H1 (cell line): Measurements from ENCODE around the gene PLCL1. TPM values are rescaled to one million over a fixed set of nuclear protein-coding genes. Genes with fewer than 3 reads are reported as not detected.

Experiments
- CTCF ChIA-PET: fragments of 300-600 bp; sonication (Branson Sonifier 250); formaldehyde crosslinking; loops from one replicate; lab custom pipeline; 2021; ENCODE audit not compliant: partially characterized antibody; lab: Charles Lee
- POLR2A ChIA-PET: fragments of 300-600 bp; sonication (Branson Sonifier 250); formaldehyde crosslinking; loops from one replicate; lab custom pipeline; 2021; ENCODE audit warnings: inconsistent platforms; ENCODE audit not compliant: partially characterized antibody; lab: Charles Lee
- DNase-seq, 2 experiments: peaks; one replicate each; pipeline versions ENCODE4 v3.0.0 to v3.0.0-alpha.2; 2010 to 2022; ENCODE audit warnings: low spot score in 2 of 2, low read depth in 1 of 2, mixed read lengths in 1 of 2
- FAIRE-seq: peaks from 2 replicates; lab custom pipeline; 2011; peaks lifted over from hg19 to GRCh38; lab: Jason Lieb, UNC
- H2AFZ ChIP-seq: 2 replicates; pipeline ENCODE4 v1.8.1; 2012; ENCODE audit warnings: low read length, inconsistent platforms
- H2AK5ac ChIP-seq: 2 replicates; pipeline ENCODE4 v1.6.1; 2013; ENCODE audit warnings: low read depth, low read length
- H2BK120ac ChIP-seq: replicated peaks from 2 replicates; pipeline ENCODE3; 2013; ENCODE audit warnings: low read depth, low read length, inconsistent platforms
- H2BK12ac ChIP-seq: 2 replicates; pipeline ENCODE4 v1.6.1; 2013; ENCODE audit warnings: low read depth, low read length
- H2BK15ac ChIP-seq: 2 replicates; pipeline ENCODE4 v1.6.1; 2013; ENCODE audit warnings: low read length
- H2BK20ac ChIP-seq: 2 replicates; pipeline ENCODE4 v1.6.1; 2013; ENCODE audit warnings: low read length
- H2BK5ac ChIP-seq: 2 replicates; pipeline ENCODE4 v1.6.1; 2013; ENCODE audit warnings: low read depth, low read length
- H3K14ac ChIP-seq: 2 replicates; pipeline ENCODE4 v1.6.1; 2013; ENCODE audit warnings: inconsistent platforms; ENCODE audit not compliant: insufficient read length
- H3K18ac ChIP-seq: 2 replicates; pipeline ENCODE4 v1.6.1; 2013; ENCODE audit warnings: low read length; ENCODE audit errors: extremely low read depth
- H3K23ac ChIP-seq: 2 replicates; pipeline ENCODE4 v1.6.1; 2013; ENCODE audit warnings: inconsistent platforms; ENCODE audit not compliant: insufficient read length
- H3K23me2 ChIP-seq: 2 replicates; pipeline ENCODE4 v1.6.1; 2013; ENCODE audit warnings: low read depth, low read length
- H3K27ac ChIP-seq: 2 replicates; pipeline ENCODE4 v1.6.1; 2011; ENCODE audit warnings: low read depth, low read length, inconsistent platforms
- H3K27me3 ChIP-seq, 4 experiments: replicated peaks in 1 of 4; 1 replicate in 1 of 4; 2 replicates in 3 of 4; pipeline versions ENCODE4 v1.6.1 to v1.8.1; 2011 to 2013; ENCODE audit warnings: low read length in 3 of 4, mild to moderate bottlenecking in 3 of 4, inconsistent platforms in 2 of 4, mixed read lengths in 2 of 4, moderate library complexity in 1 of 4; ENCODE audit not compliant: control insufficient read depth in 3 of 4, insufficient read depth in 3 of 4; ENCODE audit errors: extremely low read depth in 1 of 4
- H3K36me3 ChIP-seq, 4 experiments: 2 replicates each; pipeline versions ENCODE4 v1.6.1 to v1.8.1; 2011 to 2013; ENCODE audit warnings: mild to moderate bottlenecking in 4 of 4, low read length in 3 of 4, moderate library complexity in 2 of 4, control low read depth in 1 of 4, inconsistent platforms in 1 of 4; ENCODE audit not compliant: insufficient read depth in 4 of 4, control insufficient read depth in 2 of 4
- H3K4ac ChIP-seq: replicated peaks from 2 replicates; pipeline ENCODE3; 2013; ENCODE audit warnings: low read length, low read depth, mixed read lengths, inconsistent platforms; ENCODE audit not compliant: insufficient read length
- H3K4me1 ChIP-seq, 4 experiments: replicated peaks in 1 of 4; 1 replicate in 1 of 4; 2 replicates in 3 of 4; pipeline versions ENCODE4 v1.6.1 to v1.8.1; 2011 to 2013; ENCODE audit warnings: low read length in 3 of 4, inconsistent platforms in 2 of 4, mixed read lengths in 1 of 4; ENCODE audit not compliant: insufficient read depth in 4 of 4, control insufficient read depth in 3 of 4
- H3K4me2 ChIP-seq, 2 experiments: 2 replicates each; pipeline versions ENCODE4 v1.6.1 to v1.8.1; 2011 to 2013; ENCODE audit warnings: low read depth in 2 of 2, low read length in 2 of 2, control low read depth in 1 of 2, inconsistent platforms in 1 of 2, mild to moderate bottlenecking in 1 of 2; ENCODE audit not compliant: insufficient read depth in 1 of 2
- H3K4me3 ChIP-seq, 4 experiments: fragments of 200-600, 300-600 bp in 1 of 4; sonication (generic), shearing (Covaris generic), sonication (Bioruptor Twin) in 1 of 4; 2 replicates each; pipeline versions ENCODE4 v1.5.1 to v1.8.1; 2011 to 2016; ENCODE audit warnings: low read length in 4 of 4, low read depth in 3 of 4, control low read depth in 2 of 4, inconsistent platforms in 2 of 4, mild to moderate bottlenecking in 2 of 4, mixed read lengths in 1 of 4, moderate library complexity in 1 of 4; ENCODE audit not compliant: insufficient read depth in 2 of 4; ENCODE audit errors: extremely low read depth in 1 of 4
- H3K56ac ChIP-seq: replicated peaks from 2 replicates; pipeline ENCODE3; 2013; ENCODE audit warnings: low read depth, mild to moderate bottlenecking, mixed read lengths, low read length, inconsistent platforms; ENCODE audit not compliant: insufficient read length
- H3K79me1 ChIP-seq: 2 replicates; pipeline ENCODE4 v1.6.1; 2013; ENCODE audit warnings: low read depth, low read length, control low read depth
- H3K79me2 ChIP-seq, 2 experiments: 2 replicates each; pipeline versions ENCODE4 v1.6.1 to v1.8.1; 2012 to 2013; ENCODE audit warnings: low read length in 2 of 2, mild to moderate bottlenecking in 2 of 2, inconsistent platforms in 1 of 2; ENCODE audit not compliant: insufficient read depth in 2 of 2, control insufficient read depth in 1 of 2
- H3K9ac ChIP-seq, 4 experiments: replicated peaks in 1 of 4; 1 replicate in 1 of 4; 2 replicates in 3 of 4; pipeline versions ENCODE4 v1.6.1 to v1.8.1; 2011 to 2013; ENCODE audit warnings: low read depth in 3 of 4, low read length in 3 of 4, control low read depth in 2 of 4, mild to moderate bottlenecking in 2 of 4, moderate library complexity in 2 of 4, inconsistent platforms in 1 of 4; ENCODE audit errors: extremely low read depth in 1 of 4
- H3K9me3 ChIP-seq, 2 experiments: 2 replicates each; pipeline versions ENCODE4 v1.6.1 to v1.8.1; 2012 to 2013; ENCODE audit warnings: mild to moderate bottlenecking in 2 of 2, moderate library complexity in 2 of 2, control low read depth in 1 of 2, inconsistent platforms in 1 of 2, low read depth in 1 of 2, low read length in 1 of 2, mixed read lengths in 1 of 2; ENCODE audit not compliant: insufficient read depth in 2 of 2
- H4K20me1 ChIP-seq, 2 experiments: replicated peaks in 1 of 2; 2 replicates each; pipeline versions ENCODE3 to v1.8.1; 2011 to 2013; ENCODE audit warnings: inconsistent platforms in 2 of 2, low read length in 2 of 2, mild to moderate bottlenecking in 1 of 2; ENCODE audit not compliant: insufficient read depth in 2 of 2, control insufficient read depth in 1 of 2
- H4K5ac ChIP-seq: 2 replicates; pipeline ENCODE4 v1.6.1; 2013; ENCODE audit warnings: low read length, low read depth, mixed read lengths, inconsistent platforms; ENCODE audit not compliant: insufficient read length
- H4K8ac ChIP-seq: 2 replicates; pipeline ENCODE4 v1.8.0; 2013; ENCODE audit warnings: mild to moderate bottlenecking, moderate library complexity, low read length, inconsistent platforms; ENCODE audit not compliant: insufficient read depth; ENCODE audit errors: extremely low read depth
- H4K91ac ChIP-seq: replicated peaks from 2 replicates; pipeline ENCODE3; 2013; ENCODE audit warnings: low read length, mixed read lengths, inconsistent platforms; ENCODE audit not compliant: insufficient read length
- TBP ChIP-seq: IDR thresholded peaks from 2 replicates; pipeline ENCODE4 v1.6.1; 2011; ENCODE audit warnings: low read depth, low read length, improper control_type of control experiment
- WGBS, 2 experiments: shearing (Covaris generic) in 1 of 2; methylation state at CpG; one replicate each; pipeline versions ENCODE4 v1.1.6 to v1.1.7; 2013 to 2015; ENCODE audit warnings: low lambda C conversion rate in 2 of 2, mixed read lengths in 2 of 2, inconsistent platforms in 1 of 2, low coverage in 1 of 2, missing lambda C conversion rate in 1 of 2; ENCODE audit not compliant: insufficient replicate concordance in 2 of 2, insufficient coverage in 1 of 2, insufficient read length in 1 of 2; ENCODE audit errors: extremely low coverage in 1 of 2, missing lambda C conversion rate in 1 of 2; 5-methylcytosine and 5-hydroxymethylcytosine counted together
- polyA plus RNA-seq, 7 experiments: library from polyadenylated mRNA; depleted of rRNA in 3 of 7; stranded (reverse) in 5 of 7; unstranded in 2 of 7; fragments of >200 nt in 5 of 7; fragments of 200-250 nt in 2 of 7; gene quantifications; 1 replicate in 5 of 7; 2 replicates in 1 of 7; 4 replicates in 1 of 7; pipeline versions ENCODE4 v1.2.1 to v1.2.3, GENCODE V29; 2011 to 2013; ENCODE audit warnings: missing spikeins in 2 of 7, mixed read lengths in 2 of 7
- total RNA-seq: library from RNA; stranded (reverse); fragmentation: NEBNext Ultra II Directional; extraction: Animal tissue kit (Norgen Biotek cat#: 25700); gene quantifications from 2 replicates; pipeline ENCODE4 v1.2.1, GENCODE V29; 2021
- TF ChIP-seq, protein P1 (sequence below): IDR thresholded peaks from 2 replicates; pipeline ENCODE4 v1.6.1; 2012; ENCODE audit warnings: inconsistent platforms

The PLCL1 gene
- total and polyA plus RNA-seq, 2 of the 8 experiments (the other 6 are each of a cell fraction or from before 2014, with no cell fraction given): not detected

DNA sequence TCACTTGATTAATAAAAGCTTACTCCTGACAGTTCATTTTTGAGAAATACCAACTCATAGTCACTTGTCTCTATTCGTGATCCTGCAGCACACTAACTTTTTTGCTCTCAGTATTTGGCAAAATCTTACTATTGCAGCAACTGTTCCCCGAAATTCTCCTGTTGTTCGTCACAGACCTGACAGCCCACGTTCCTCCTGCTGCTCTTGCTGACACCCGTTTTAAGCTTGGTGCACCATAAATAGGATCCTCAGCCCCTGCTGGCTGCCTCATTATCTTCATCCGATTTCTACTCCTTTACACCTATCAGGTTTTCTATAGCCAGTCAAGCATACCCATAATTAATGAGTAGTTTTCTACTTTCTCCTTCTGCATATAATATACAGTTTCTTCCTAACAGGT lies 368.8 kb downstream of the PLCL1 start:
- H2BK5ac ChIP-seq: no peak overlapping the region
- no peak overlapping the region for H3K56ac ChIP-seq
- ChIA-PET CTCF (interaction anchor here (1.0 kb wide), 1 partner anchor 21 kb away, joined by 3 read pairs; no protein-coding TSS in a partner anchor), POLR2A (no interaction called here)
- H2AFZ ChIP-seq: no peak overlapping the region
- no peak overlapping the region for H2BK12ac ChIP-seq
- no peak overlapping the region for H3K4ac ChIP-seq
- no peak overlapping the region for H3K23ac ChIP-seq
- WGBS, 2 experiments: 87% methylated on average over 6 of the region's 6 CpGs; no CpG with 5 or more reads in 1 of the 2 experiments
- FAIRE-seq: no peak
- H2AK5ac ChIP-seq: no peak overlapping the region
- H2BK120ac ChIP-seq: no peak overlapping the region
- no peak overlapping the region for H3K4me2 ChIP-seq
- no peaks in the 10 kb centered on the region for H3K79me1 ChIP-seq
- no peak overlapping the region for H2BK20ac ChIP-seq
- H3K4me1 ChIP-seq: no peaks in the 10 kb centered on the region
- H3K14ac ChIP-seq: no peak overlapping the region
- no peaks in the 10 kb centered on the region for H3K79me2 ChIP-seq
- no peak overlapping the region for H4K91ac ChIP-seq
- no peaks in the 10 kb centered on the region for H3K23me2 ChIP-seq
- no peaks in the 10 kb centered on the region for H4K20me1 ChIP-seq
- no peak overlapping the region for H3K4me3 ChIP-seq
- no peaks in the 10 kb centered on the region for H3K27me3 ChIP-seq
- no peak overlapping the region for H4K5ac ChIP-seq
- H3K9me3 ChIP-seq: no peaks in the 10 kb centered on the region
- H4K8ac ChIP-seq: no peak overlapping the region
- H3K18ac ChIP-seq: no peak overlapping the region
- H3K36me3 ChIP-seq: no peaks in the 10 kb centered on the region
- no peak overlapping the region for H2BK15ac ChIP-seq
- H3K27ac ChIP-seq: no peak overlapping the region
- no peak overlapping the region for H3K9ac ChIP-seq
- no peak for DNase-seq
- TF ChIP-seq, protein P1, sequence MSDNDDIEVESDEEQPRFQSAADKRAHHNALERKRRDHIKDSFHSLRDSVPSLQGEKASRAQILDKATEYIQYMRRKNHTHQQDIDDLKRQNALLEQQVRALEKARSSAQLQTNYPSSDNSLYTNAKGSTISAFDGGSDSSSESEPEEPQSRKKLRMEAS: no peak
- no peak for TF ChIP-seq TBP
